ENCODE data around the gene NRN1. TPM values are rescaled to one million over a fixed set of nuclear protein-coding genes. Genes with fewer than 3 reads are reported as not detected.

The NRN1 gene
- total RNA-seq = 20.1 and 20.8 TPM in 2 replicates

GRCh38 chr6:6006428-6007365 is at the start of gene NRN1:
Gene NRN1, minus strand, starts transcription at chr6:6006925. Its CDS starts 176 bp downstream, at chr6:6006749.

